Tongue (tissue), 2 donors: ENCODE measurements around the gene CCDC187. TPM values are rescaled to one million over a fixed set of nuclear protein-coding genes. Genes with fewer than 3 reads are reported as not detected.
A peak's percentile ranks its signal among the peaks of the same experiment; 100 is the strongest.
"Not testable (repeated sequence)": the region's sequence is repeated elsewhere in the genome, so short reads cannot be mapped to it uniquely, and the experiment has no call there.

Source experiments
- DNase-seq: peaks from one replicate; pipeline ENCODE4 v3.0.0-alpha.2; 2015
- total RNA-seq: library from RNA; depleted of rRNA; stranded (reverse); fragments of >200 nt; gene quantifications from one replicate; pipeline ENCODE4 v1.2.3, GENCODE V29; 2014

The CCDC187 gene
- total RNA-seq, 1 donor from 2014 or later: 0.51 TPM

- no peak for DNase-seq
Measured at GRCh38 chr9:136239135-136239982, 64.5 kb downstream of the CCDC187 start.

GRCh38 chr9:136238342-136238732 is 65.6 kb downstream of the CCDC187 start:
- no peak for DNase-seq

GRCh38 chr9:136237486-136238341 is 66.2 kb downstream of the CCDC187 start:
- DNase-seq: no peak

GRCh38 chr9:136236471-136237410 is 67.2 kb downstream of the CCDC187 start:
- DNase-seq: not testable (repeated sequence)

- DNase-seq: no peak
Measured at GRCh38 chr9:136235709-136236455, 68.0 kb downstream of the CCDC187 start.

GRCh38 chr9:136235171-136235570 is 68.7 kb downstream of the CCDC187 start:
- DNase-seq: no peak

- DNase-seq: no peak
Measured at GRCh38 chr9:136234597-136234996, 69.3 kb downstream of the CCDC187 start.

- DNase-seq: no peak
Measured at GRCh38 chr9:136233868-136234267, 70.0 kb downstream of the CCDC187 start.

GRCh38 chr9:136233411-136233810 is 70.5 kb downstream of the CCDC187 start:
- DNase-seq: no peak

GRCh38 chr9:136232969-136233368 is 70.9 kb downstream of the CCDC187 start:
- no peak for DNase-seq

- DNase-seq: no peak
Measured at GRCh38 chr9:136231478-136232297, 72.2 kb downstream of the CCDC187 start.

GRCh38 chr9:136230773-136231172 is 73.1 kb downstream of the CCDC187 start:
- DNase-seq: no peak

GRCh38 chr9:136230365-136230764 is 73.5 kb downstream of the CCDC187 start:
- no peak for DNase-seq

GRCh38 chr9:136229096-136230065 is 74.5 kb downstream of the CCDC187 start:
- DNase-seq: peak; percentile 32

- DNase-seq: no peak
Measured at GRCh38 chr9:136228107-136228875, 75.6 kb downstream of the CCDC187 start.

GRCh38 chr9:136226680-136227407 is 77.0 kb downstream of the CCDC187 start:
- no peak for DNase-seq
